Immature natural killer cell (primary cell): Measurements from ENCODE around the gene TBP. TPM values are rescaled to one million over a fixed set of nuclear protein-coding genes. Genes with fewer than 3 reads are reported as not detected.
A peak's percentile ranks its signal among the peaks of the same experiment; 100 is the strongest.
"Not testable (repeated sequence)": the region's sequence is repeated elsewhere in the genome, so short reads cannot be mapped to it uniquely, and the experiment has no call there.

Experiments
- DNase-seq, 3 donors: peaks; one replicate each; pipeline ENCODE4 v3.0.0; 2022; ENCODE audit warnings: mixed read lengths in 1 of 3
- H3K27ac Mint-ChIP-seq, 6 donors: one replicate each; pipeline ENCODE4 v1.8.0; 2020; ENCODE audit warnings: mixed read lengths in 6 of 6, mild to moderate bottlenecking in 5 of 6, inconsistent platforms in 4 of 6, moderate library complexity in 3 of 6
- H3K27me3 Mint-ChIP-seq, 3 donors: one replicate each; pipeline ENCODE4 v1.8.0; 2020 to 2021; ENCODE audit warnings: low read depth in 3 of 3, mild to moderate bottlenecking in 3 of 3, mixed read lengths in 3 of 3, moderate library complexity in 3 of 3, inconsistent platforms in 1 of 3
- H3K36me3 Mint-ChIP-seq, 3 donors: one replicate each; pipeline ENCODE4 v1.8.0; 2020; ENCODE audit warnings: mixed read lengths in 3 of 3, inconsistent platforms in 2 of 3, mild to moderate bottlenecking in 2 of 3
- H3K4me1 Mint-ChIP-seq, 2 donors: one replicate each; pipeline ENCODE4 v1.8.0; 2020; ENCODE audit warnings: inconsistent platforms in 2 of 2, mild to moderate bottlenecking in 2 of 2, mixed read lengths in 2 of 2, moderate library complexity in 1 of 2
- H3K4me3 Mint-ChIP-seq, 5 donors: one replicate each; pipeline ENCODE4 v1.8.0; 2020; ENCODE audit warnings: mild to moderate bottlenecking in 5 of 5, mixed read lengths in 5 of 5, inconsistent platforms in 3 of 5, moderate library complexity in 3 of 5
- H3K9me3 Mint-ChIP-seq, 6 donors: one replicate each; pipeline ENCODE4 v1.8.0; 2020; ENCODE audit warnings: mild to moderate bottlenecking in 6 of 6, mixed read lengths in 6 of 6, inconsistent platforms in 4 of 6, moderate library complexity in 3 of 6
- polyA plus RNA-seq, 3 donors: library from polyadenylated mRNA; unstranded; fragments of 300-500 nt; fragmentation: Illumina TruSeq; gene quantifications; one replicate each; pipeline ENCODE4 v1.2.3, GENCODE V29; 2021

TBP gene
- polyA plus RNA-seq: 10 to 100 TPM in 2 of 3 donors, 1 to 10 TPM in 1; 9.4 to 19.8 (median 10.3) TPM

DNA sequence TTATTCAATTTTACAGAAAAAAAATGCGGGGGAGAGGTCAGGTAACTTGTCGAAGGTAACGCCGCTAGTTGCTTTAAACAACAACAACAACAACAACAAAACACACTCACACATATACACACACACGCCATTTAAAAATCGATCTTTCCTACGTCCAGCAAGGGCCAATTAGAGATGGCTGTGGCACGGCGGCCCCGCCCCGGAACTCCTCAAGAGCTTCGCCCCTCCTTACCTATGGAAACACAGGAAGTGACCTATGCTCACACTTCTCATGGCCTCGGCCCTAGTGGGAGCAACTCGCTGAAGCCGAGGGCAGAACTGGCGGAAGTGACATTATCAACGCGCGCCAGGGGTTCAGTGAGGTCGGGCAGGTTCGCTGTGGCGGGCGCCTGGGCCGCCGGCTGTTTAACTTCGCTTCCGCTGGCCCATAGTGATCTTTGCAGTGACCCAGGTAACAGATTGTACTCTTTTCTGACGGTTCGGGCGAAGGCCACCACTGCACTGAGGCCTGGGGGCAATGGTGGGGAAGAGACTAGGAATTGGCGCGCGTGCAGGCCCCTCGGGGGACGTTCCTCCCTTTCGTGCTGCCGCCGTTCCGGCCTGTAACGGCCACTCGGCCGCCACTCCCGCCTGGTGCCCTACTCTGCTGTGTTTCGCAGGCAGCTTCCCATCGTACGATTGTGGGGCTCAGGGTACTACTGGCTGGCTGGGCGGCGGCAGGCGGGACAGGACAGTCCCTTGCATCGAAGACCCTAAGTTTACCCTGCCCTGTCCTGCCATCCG is at the start of gene TBP:
Gene TBP (plus strand): TSS at position 357 of the 783 bp plus-strand sequence. CDS start 2,661 bp downstream, outside the sequence.
- no peaks in the 10 kb centered on the region for H3K9me3 Mint-ChIP-seq
- peaks cover 0 to 2% (median 0%) of the 10 kb centered on the region in 3 donors for H3K27me3 Mint-ChIP-seq
- H3K27ac Mint-ChIP-seq: no peak within 1 kb of the TSS
- peaks cover 0 to 6% (median 0%) of the 10 kb centered on the region in 3 donors for H3K36me3 Mint-ChIP-seq
- peak; percentile 97 for DNase-seq
- H3K4me3 Mint-ChIP-seq: no peak within 1 kb of the TSS
- H3K4me1 Mint-ChIP-seq: peaks cover 12 to 21% of the 10 kb centered on the region in 2 donors

DNA sequence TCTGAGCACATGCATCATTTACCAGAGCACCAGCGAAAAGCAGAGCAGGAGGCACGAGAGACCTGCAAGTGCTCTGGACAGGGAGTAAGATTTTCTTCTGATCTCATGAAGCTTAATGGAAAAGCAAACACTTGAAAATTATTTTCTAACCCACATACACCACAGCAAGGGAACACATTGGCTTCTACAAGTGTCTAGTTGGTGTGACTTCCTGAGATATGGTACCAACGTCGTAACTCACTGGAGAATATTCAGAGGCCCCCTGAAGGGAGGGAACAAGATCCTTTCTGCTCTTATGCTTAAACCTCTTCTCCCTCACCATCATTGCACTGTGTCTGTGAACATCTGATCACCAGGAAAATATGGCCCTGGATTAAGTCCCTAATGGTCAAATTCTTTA is 49.7 kb upstream of the TBP start:
- Mint-ChIP-seq H3K4me1 (peaks cover 43 to 46% of the 10 kb centered on the region in 2 donors), H3K27me3 (peaks cover 4 to 18% (median 18%) of the 10 kb centered on the region in 3 donors), H3K27ac (peak overlapping the region in 1 of 6 donors; percentile 1), H3K9me3 (peaks cover 0 to 1% (median 0%) of the 10 kb centered on the region in 6 donors), H3K36me3 (no peaks in the 10 kb centered on the region), H3K4me3 (peak overlapping the region in 4 of 5 donors; percentile 8 to 43 (median 26))
- DNase-seq: peak in 2 of 3 donors; percentile 6 to 13

GRCh38 chr6:170505306-170505705 is 48.9 kb upstream of the TBP start:
- no peak overlapping the region for H3K27ac Mint-ChIP-seq
- peaks cover 43 to 45% of the 10 kb centered on the region in 2 donors for H3K4me1 Mint-ChIP-seq
- no peaks in the 10 kb centered on the region for H3K36me3 Mint-ChIP-seq
- DNase-seq: no peak
- H3K9me3 Mint-ChIP-seq: peaks cover 0 to 1% (median 0%) of the 10 kb centered on the region in 6 donors
- H3K4me3 Mint-ChIP-seq: no peak overlapping the region
- peaks cover 4 to 20% (median 15%) of the 10 kb centered on the region in 3 donors for H3K27me3 Mint-ChIP-seq

DNA sequence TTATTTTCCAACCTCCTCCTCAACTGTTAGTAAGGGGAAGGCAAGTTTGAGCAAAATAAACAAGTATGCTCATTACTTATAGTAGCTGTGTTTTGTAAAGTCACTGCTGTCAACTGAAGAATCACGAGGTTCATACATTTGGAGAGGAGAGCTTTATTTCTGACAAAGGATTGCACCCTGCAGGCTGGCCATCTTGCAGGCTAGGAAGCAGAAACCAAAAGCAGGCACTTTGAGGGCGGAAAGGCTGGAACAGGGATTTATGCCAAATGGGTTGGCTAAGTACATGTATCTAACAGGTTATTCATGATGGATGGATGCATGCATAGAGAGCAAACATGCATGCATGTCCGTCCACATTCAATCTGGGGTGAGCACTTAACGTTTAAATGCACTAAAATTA is 47.7 kb upstream of the TBP start:
- no peak overlapping the region for H3K4me3 Mint-ChIP-seq
- peaks cover 0 to 1% (median 0%) of the 10 kb centered on the region in 6 donors for H3K9me3 Mint-ChIP-seq

GRCh38 chr6:170507728-170508127 is 46.4 kb upstream of the TBP start:
- H3K9me3 Mint-ChIP-seq, H3K36me3 Mint-ChIP-seq, DNase-seq, H3K4me3 Mint-ChIP-seq, H3K27ac Mint-ChIP-seq: not testable (repeated sequence)
- Mint-ChIP-seq H3K27me3 (peaks cover 0 to 18% (median 3%) of the 10 kb centered on the region in 3 donors), H3K4me1 (peaks cover 26 to 29% of the 10 kb centered on the region in 2 donors)

More for the DNA sequence above, 47.7 kb upstream of the TBP start:
- DNase-seq: no peak
- H3K4me1 Mint-ChIP-seq: peaks cover 32 to 34% of the 10 kb centered on the region in 2 donors
- H3K27me3 Mint-ChIP-seq: peaks cover 0 to 16% (median 9%) of the 10 kb centered on the region in 3 donors
- H3K36me3 Mint-ChIP-seq: no peaks in the 10 kb centered on the region
- no peak overlapping the region for H3K27ac Mint-ChIP-seq

GRCh38 chr6:170508275-170508674 is 45.9 kb upstream of the TBP start:
- DNase-seq, H3K9me3 Mint-ChIP-seq, H3K4me3 Mint-ChIP-seq, H3K27ac Mint-ChIP-seq, H3K36me3 Mint-ChIP-seq: not testable (repeated sequence)
- Mint-ChIP-seq H3K27me3 (peaks cover 0 to 16% (median 3%) of the 10 kb centered on the region in 3 donors), H3K4me1 (peaks cover 20 to 25% of the 10 kb centered on the region in 2 donors)

DNA sequence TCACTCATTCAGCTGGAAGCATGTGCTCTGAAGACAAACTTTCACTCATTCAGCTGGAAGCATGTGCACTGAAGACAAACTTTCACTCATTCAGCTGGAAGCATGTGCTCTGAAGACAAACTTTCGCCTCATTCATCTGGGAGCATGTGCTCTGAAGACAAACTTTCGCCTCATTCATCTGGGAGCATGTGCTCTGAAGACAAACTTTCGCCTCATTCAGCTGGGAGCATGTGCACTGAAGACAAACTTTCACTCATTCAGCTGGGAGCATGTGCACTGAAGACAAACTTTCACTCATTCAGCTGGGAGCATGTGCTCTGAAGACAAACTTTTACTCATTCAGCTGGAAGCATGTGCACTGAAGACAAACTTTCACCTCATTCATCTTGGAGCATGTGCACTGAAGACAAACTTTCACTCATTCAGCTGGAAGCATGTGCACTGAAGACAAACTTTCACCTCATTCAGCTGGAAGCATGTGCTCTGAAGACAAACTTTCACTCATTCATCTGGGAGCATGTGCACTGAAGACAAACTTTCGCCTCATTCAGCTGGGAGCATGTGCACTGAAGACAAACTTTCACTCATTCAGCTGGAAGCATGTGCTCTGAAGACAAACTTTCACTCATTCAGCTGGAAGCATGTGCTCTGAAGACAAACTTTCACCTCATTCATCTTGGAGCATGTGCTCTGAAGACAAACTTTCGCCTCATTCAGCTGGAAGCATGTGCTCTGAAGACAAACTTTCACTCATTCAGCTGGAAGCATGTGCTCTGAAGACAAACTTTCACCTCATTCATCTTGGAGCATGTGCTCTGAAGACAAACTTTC is 45.1 kb upstream of the TBP start:
- not testable (repeated sequence) for H3K9me3 Mint-ChIP-seq, H3K4me3 Mint-ChIP-seq, H3K27ac Mint-ChIP-seq, DNase-seq, H3K36me3 Mint-ChIP-seq
- H3K4me1 Mint-ChIP-seq: peaks cover 13 to 17% of the 10 kb centered on the region in 2 donors
- peaks cover 0 to 16% (median 3%) of the 10 kb centered on the region in 3 donors for H3K27me3 Mint-ChIP-seq

DNA sequence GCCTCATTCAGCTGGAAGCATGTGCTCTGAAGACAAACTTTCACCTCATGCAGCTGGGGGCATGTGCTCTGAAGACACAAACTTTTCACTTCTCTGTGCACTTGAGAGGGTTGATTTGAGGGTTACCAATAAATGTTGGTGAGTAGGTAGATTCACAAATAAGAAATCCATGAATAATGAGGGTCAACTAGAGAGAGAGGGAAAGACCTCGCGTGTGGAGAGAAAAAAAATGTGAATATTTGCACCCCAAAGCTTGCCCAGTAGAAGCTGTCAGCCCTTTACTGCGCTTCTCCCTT is 44.5 kb upstream of the TBP start:
- Mint-ChIP-seq H3K27me3 (peaks cover 0 to 16% (median 3%) of the 10 kb centered on the region in 3 donors), H3K27ac (no peak overlapping the region), H3K9me3 (no peaks in the 10 kb centered on the region), H3K4me1 (peaks cover 7 to 11% of the 10 kb centered on the region in 2 donors), H3K4me3 (no peak overlapping the region), H3K36me3 (no peaks in the 10 kb centered on the region)
- DNase-seq: no peak

DNA sequence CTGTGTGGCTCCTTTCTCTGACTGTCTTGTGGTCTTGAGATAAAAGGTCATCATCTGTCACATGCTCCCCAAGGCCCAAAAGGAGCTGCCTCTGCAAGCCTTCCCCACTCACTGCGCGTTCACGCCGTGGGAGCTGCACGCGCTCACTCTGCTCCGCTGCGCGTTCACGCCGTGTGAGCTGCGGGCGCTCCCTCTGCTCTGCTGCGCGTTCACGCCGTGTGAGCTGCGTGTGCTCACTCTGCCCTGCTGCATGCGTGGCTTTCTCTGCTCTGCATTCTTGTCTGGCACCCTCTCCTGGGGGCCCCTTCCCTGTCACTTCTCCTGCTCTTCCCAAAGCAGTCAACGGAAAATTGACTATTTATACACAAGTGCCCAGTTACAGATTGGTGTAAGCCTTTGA is 43.5 kb upstream of the TBP start:
- Mint-ChIP-seq H3K27ac (no peak overlapping the region), H3K36me3 (no peaks in the 10 kb centered on the region), H3K4me3 (no peak overlapping the region), H3K9me3 (no peaks in the 10 kb centered on the region), H3K4me1 (peaks cover 0 to 2% of the 10 kb centered on the region in 2 donors), H3K27me3 (peaks cover 0 to 15% (median 6%) of the 10 kb centered on the region in 3 donors)
- DNase-seq: no peak

DNA sequence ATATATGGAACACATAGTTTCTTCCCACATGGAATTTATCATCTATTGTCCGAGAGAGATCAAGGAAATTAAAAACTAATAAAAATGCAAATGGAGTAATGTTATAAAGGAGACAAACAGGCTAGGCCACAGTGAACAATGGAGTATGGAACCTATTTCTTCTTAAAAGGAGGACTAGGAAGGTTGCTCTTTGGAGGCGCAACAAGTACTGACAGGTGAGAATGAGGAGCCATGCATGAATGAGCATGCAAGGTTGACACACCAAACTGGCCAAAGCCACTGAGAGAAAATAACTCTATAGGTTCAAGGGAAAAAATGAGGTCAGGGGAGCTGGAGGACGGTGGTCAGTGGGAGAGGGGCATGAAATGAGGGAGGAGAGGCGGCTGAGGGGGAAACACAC is 41.9 kb upstream of the TBP start:
- Mint-ChIP-seq H3K4me3 (no peak overlapping the region), H3K27me3 (peaks cover 2 to 12% (median 3%) of the 10 kb centered on the region in 3 donors), H3K36me3 (no peaks in the 10 kb centered on the region), H3K4me1 (peaks cover 5 to 9% of the 10 kb centered on the region in 2 donors), H3K27ac (no peak overlapping the region), H3K9me3 (no peaks in the 10 kb centered on the region)
- DNase-seq: no peak

DNA sequence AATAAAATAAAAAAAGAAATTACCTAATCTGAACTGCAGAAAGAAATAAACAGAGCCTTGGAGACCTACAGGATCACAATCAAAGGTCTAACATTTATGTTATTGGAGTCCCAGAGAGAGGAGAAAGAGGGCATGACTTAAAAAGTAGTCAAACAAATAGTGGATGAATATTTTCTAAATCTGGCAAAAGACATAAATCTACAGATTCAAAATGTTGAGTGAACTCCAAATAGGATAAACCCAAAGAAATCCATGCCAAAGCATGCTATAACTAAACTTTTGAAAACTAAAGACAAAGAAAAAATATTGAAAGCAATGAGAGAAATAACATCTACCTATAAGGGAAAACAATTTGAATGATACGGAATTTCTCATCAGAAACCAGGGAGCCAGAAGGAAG is 39.3 kb upstream of the TBP start:
- Mint-ChIP-seq H3K4me1 (peaks cover 5 to 9% of the 10 kb centered on the region in 2 donors), H3K4me3 (no peak overlapping the region), H3K27me3 (peaks cover 4 to 12% (median 8%) of the 10 kb centered on the region in 3 donors), H3K36me3 (no peaks in the 10 kb centered on the region), H3K27ac (no peak overlapping the region), H3K9me3 (no peaks in the 10 kb centered on the region)
- DNase-seq: no peak

DNA sequence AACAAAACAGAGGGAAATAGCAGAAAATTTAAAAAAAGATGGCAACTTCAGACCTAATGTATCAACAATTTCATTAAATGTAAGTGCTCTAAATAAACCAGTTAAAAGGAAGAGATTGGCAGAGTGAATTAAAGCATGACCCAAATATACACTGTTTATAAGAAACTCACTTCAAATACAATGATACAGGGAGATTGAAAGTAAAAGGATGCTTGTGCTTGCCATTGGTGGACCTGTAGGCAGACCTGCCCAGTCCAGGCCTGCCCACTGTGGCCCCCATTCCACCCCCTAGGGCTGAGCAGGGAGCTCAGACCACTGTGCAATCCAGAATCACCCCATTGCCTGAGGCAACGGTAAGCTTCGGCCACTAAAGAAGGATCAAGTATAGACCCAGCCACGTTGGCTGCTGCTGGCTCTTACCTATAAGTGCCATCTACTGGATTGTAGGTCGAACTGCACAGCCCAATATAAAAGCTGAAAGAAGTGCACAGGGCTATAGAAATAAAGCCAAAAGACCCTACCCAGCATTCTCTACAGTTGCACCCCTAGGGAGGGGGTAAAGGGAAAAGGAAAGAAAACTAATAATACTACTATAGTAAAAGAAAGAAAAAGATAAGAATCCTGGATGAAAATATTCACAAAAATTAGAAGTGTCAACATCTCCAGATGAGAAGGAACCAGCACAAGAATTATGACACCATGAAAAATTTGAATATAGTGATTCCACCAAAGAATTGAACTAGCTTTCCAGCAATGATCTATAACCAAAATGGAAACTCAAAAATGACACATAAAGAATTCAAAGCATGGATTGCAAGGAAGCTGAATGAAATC is 37.2 kb upstream of the TBP start:
- peak overlapping the region in 3 of 6 donors; percentile 28 to 43 (median 41) for H3K27ac Mint-ChIP-seq
- peaks cover 11 to 17% (median 16%) of the 10 kb centered on the region in 3 donors for H3K27me3 Mint-ChIP-seq
- peaks cover 0 to 6% (median 0%) of the 10 kb centered on the region in 3 donors for H3K36me3 Mint-ChIP-seq
- peak overlapping the region; percentile 41 to 76 (median 46) for H3K4me3 Mint-ChIP-seq
- no peaks in the 10 kb centered on the region for H3K9me3 Mint-ChIP-seq
- DNase-seq: peak; percentile 53 to 66 (median 65)
- H3K4me1 Mint-ChIP-seq: peaks cover 9 to 17% of the 10 kb centered on the region in 2 donors

- Mint-ChIP-seq H3K36me3 (peaks cover 0 to 6% (median 0%) of the 10 kb centered on the region in 3 donors), H3K4me1 (peaks cover 19 to 31% of the 10 kb centered on the region in 2 donors), H3K4me3 (peak overlapping the region in 1 of 5 donors; percentile 73), H3K9me3 (no peaks in the 10 kb centered on the region), H3K27me3 (peaks cover 14 to 18% (median 16%) of the 10 kb centered on the region in 3 donors), H3K27ac (no peak overlapping the region)
- no peak for DNase-seq
These were observed 31.5 kb upstream of the TBP start for GRCh38 chr6:170522565-170523183.
